ENCODE results near the gene PTPRD.

The PTPRD gene

GRCh38 chr9:9538356-9538755 lies 1074.4 kb downstream of the PTPRD start:
- H3K4me1 ChIP-seq (ENCODE audit: control insufficient read depth, insufficient read depth, low read length): no peaks in the 10 kb centered on the region
- TF ChIP-seq ZNF488 (tag by site-specific recombination; IDR thresholded peaks at IDR 0.05) (no peak), TCF7L2 (IDR thresholded peaks at IDR 0.05; ENCODE audit: borderline replicate concordance, low read depth, low read length) (no peak), INSM2 (tag by site-specific recombination; IDR thresholded peaks at IDR 0.05) (no peak), ZNF777 (tag by site-specific recombination; IDR thresholded peaks at IDR 0.05; ENCODE audit: borderline replicate concordance) (no peak), ZBTB11 (tag by site-specific recombination; conservative IDR thresholded peaks at IDR 0.05; ENCODE audit: low read depth) (no peak), ZNF600 (tag by site-specific recombination; IDR thresholded peaks at IDR 0.05) (no peak)
- TF ChIP-seq, protein P1, sequence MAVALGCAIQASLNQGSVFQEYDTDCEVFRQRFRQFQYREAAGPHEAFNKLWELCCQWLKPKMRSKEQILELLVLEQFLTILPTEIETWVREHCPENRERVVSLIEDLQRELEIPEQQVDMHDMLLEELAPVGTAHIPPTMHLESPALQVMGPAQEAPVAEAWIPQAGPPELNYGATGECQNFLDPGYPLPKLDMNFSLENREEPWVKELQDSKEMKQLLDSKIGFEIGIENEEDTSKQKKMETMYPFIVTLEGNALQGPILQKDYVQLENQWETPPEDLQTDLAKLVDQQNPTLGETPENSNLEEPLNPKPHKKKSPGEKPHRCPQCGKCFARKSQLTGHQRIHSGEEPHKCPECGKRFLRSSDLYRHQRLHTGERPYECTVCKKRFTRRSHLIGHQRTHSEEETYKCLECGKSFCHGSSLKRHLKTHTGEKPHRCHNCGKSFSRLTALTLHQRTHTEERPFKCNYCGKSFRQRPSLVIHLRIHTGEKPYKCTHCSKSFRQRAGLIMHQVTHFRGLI (tag by site-specific recombination; IDR thresholded peaks at IDR 0.05): no peak
- TF ChIP-seq, protein P2, sequence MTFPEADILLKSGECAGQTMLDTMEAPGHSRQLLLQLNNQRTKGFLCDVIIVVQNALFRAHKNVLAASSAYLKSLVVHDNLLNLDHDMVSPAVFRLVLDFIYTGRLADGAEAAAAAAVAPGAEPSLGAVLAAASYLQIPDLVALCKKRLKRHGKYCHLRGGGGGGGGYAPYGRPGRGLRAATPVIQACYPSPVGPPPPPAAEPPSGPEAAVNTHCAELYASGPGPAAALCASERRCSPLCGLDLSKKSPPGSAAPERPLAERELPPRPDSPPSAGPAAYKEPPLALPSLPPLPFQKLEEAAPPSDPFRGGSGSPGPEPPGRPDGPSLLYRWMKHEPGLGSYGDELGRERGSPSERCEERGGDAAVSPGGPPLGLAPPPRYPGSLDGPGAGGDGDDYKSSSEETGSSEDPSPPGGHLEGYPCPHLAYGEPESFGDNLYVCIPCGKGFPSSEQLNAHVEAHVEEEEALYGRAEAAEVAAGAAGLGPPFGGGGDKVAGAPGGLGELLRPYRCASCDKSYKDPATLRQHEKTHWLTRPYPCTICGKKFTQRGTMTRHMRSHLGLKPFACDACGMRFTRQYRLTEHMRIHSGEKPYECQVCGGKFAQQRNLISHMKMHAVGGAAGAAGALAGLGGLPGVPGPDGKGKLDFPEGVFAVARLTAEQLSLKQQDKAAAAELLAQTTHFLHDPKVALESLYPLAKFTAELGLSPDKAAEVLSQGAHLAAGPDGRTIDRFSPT (tag by site-specific recombination; IDR thresholded peaks at IDR 0.05): no peak
- no peaks in the 10 kb centered on the region for H3K36me3 ChIP-seq (ENCODE audit: control insufficient read depth in 2 of 2, insufficient read depth in 1 of 2, low read length in 2 of 2)
- H3K9me3 ChIP-seq (ENCODE audit: control insufficient read depth, insufficient read depth, low read depth, low read length): no peaks in the 10 kb centered on the region
- no peak overlapping the region for H3K27ac ChIP-seq (ENCODE audit: extremely low read depth, low read depth, low read length)
- CTCF ChIA-PET: no interaction called here
- POLR2A ChIA-PET: no interaction called here
- no peak overlapping the region for H3K4me3 ChIP-seq (ENCODE audit: low read depth, low read length)

DNA sequence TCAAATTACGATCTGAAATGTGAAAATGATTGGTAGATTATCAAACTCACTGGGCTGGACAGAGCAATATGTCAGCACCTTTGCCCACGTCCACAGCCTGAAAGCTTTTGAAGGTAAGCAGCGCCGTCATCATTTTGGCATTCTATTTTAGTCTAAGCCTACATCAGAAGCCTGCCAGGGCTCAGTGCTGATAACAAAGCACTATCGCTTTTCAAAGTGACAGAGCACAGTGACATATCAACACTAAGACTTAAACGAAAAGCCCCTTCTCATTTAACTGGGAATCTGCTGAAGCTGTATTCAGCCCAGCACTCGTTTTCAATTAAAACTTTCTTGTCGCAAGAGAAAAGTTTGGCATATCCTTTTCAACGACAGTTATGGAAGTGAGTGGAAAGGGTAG lies 1076.3 kb downstream of the PTPRD start:
- CTCF ChIA-PET: no interaction called here
- H3K4me1 ChIP-seq (ENCODE audit: control insufficient read depth, insufficient read depth, low read length): no peaks in the 10 kb centered on the region
- no peak overlapping the region for H3K4me3 ChIP-seq (ENCODE audit: low read depth, low read length)
- no peaks in the 10 kb centered on the region for H3K36me3 ChIP-seq (ENCODE audit: control insufficient read depth in 2 of 2, insufficient read depth in 1 of 2, low read length in 2 of 2)
- H3K9me3 ChIP-seq (ENCODE audit: control insufficient read depth, insufficient read depth, low read depth, low read length): no peaks in the 10 kb centered on the region
- no peak for TF ChIP-seq ZNF280D (tag by site-specific recombination; IDR thresholded peaks at IDR 0.05)
- no peak for TF ChIP-seq MZF1 (tag by site-specific recombination; IDR thresholded peaks at IDR 0.05; ENCODE audit: borderline replicate concordance)
- TF ChIP-seq ZNF626 (tag by site-specific recombination; IDR thresholded peaks at IDR 0.05): no peak
- no peak for TF ChIP-seq ZNF16 (tag by site-specific recombination; IDR thresholded peaks at IDR 0.05; ENCODE audit: low read depth)
- no peak for TF ChIP-seq ZNF112 (tag by site-specific recombination; IDR thresholded peaks at IDR 0.05)
- POLR2A ChIA-PET: no interaction called here
- H3K27ac ChIP-seq (ENCODE audit: extremely low read depth, low read depth, low read length): no peak overlapping the region
